Lung (tissue), 12 donors: ENCODE data around the gene ADIPOQ. TPM values are rescaled to one million over a fixed set of nuclear protein-coding genes. Genes with fewer than 3 reads are reported as not detected.
"Not testable (repeated sequence)": the region's sequence is repeated elsewhere in the genome, so short reads cannot be mapped to it uniquely, and the experiment has no call there.

Experiments
- ATAC-seq: fragments of 200-7000 bp; cut with Tn5 transposase; one replicate; pipeline ENCODE4 v1.9.1; 2020; ENCODE audit warnings: moderate number of reproducible peaks; ENCODE audit not compliant: insufficient read depth, low FRiP score
- DNase-seq, 3 donors: peaks; one replicate each; pipeline ENCODE4 v3.0.0-alpha.2; 2013 to 2017
- H3K27ac ChIP-seq, 2 donors: one replicate each; pipeline ENCODE4 v1.5.1; 2013; ENCODE audit warnings: mild to moderate bottlenecking in 2 of 2, moderate library complexity in 2 of 2, control low read depth in 1 of 2, inconsistent platforms in 1 of 2, low read depth in 1 of 2, low read length in 1 of 2
- H3K27me3 ChIP-seq, 3 donors: one replicate each; pipeline ENCODE4 v1.5.1; 2013; ENCODE audit warnings: low read length in 2 of 3; ENCODE audit not compliant: control insufficient read depth in 3 of 3, insufficient read depth in 3 of 3
- H3K36me3 ChIP-seq, 4 donors: one replicate each; pipeline ENCODE4 v1.5.1; 2013; ENCODE audit warnings: low read length in 4 of 4, mild to moderate bottlenecking in 1 of 4, moderate library complexity in 1 of 4; ENCODE audit not compliant: control insufficient read depth in 4 of 4, insufficient read depth in 4 of 4
- H3K4me1 ChIP-seq, 5 donors: one replicate each; pipeline ENCODE4 v1.5.1; 2013; ENCODE audit warnings: low read length in 5 of 5, mild to moderate bottlenecking in 2 of 5, moderate library complexity in 1 of 5; ENCODE audit not compliant: control insufficient read depth in 5 of 5, insufficient read depth in 5 of 5
- H3K4me3 ChIP-seq: one replicate; pipeline ENCODE4 v1.5.1; 2013; ENCODE audit warnings: mild to moderate bottlenecking, control low read depth, moderate library complexity
- H3K9ac ChIP-seq, 2 donors: one replicate each; pipeline ENCODE4 v1.5.1; 2013; ENCODE audit warnings: low read length in 2 of 2, control low read depth in 1 of 2; ENCODE audit not compliant: insufficient read depth in 1 of 2
- H3K9me3 ChIP-seq, 4 donors: one replicate each; pipeline ENCODE4 v1.5.1; 2013; ENCODE audit warnings: low read length in 3 of 4, mild to moderate bottlenecking in 1 of 4, moderate library complexity in 1 of 4; ENCODE audit not compliant: control insufficient read depth in 4 of 4, insufficient read depth in 3 of 4
- CTCF ChIP-seq: IDR thresholded peaks from 2 replicates; pipeline ENCODE4 v1.5.1; 2012; ENCODE audit warnings: mild to moderate bottlenecking; ENCODE audit errors: control extremely low read depth, extremely low read depth
- WGBS, 2 donors: extraction: QIAGEN DNeasy Blood & Tissue Kit; methylation state at CpG; one replicate each; pipeline ENCODE4 v1.1.7; 2013; 5-methylcytosine and 5-hydroxymethylcytosine counted together
- polyA plus RNA-seq, 2 donors: library from polyadenylated mRNA; stranded (reverse); fragments of 200-250 nt; gene quantifications; one replicate each; pipeline ENCODE4 v1.2.1, GENCODE V29; 2013
- total RNA-seq, 2 donors: library from RNA; depleted of rRNA in 1 of 2; stranded (reverse); fragments of >200 nt in 1 of 2; gene quantifications; one replicate each; pipeline ENCODE4 v1.2.1, GENCODE V29; 2014 to 2021
- donor health status: control.
- donor health status: control.
- donor health status: Bipolar disorder and iron deficiency.
- donor health status: healthy.
- donor health status: DM: yes; HTN: yes; CAD: no.

ADIPOQ gene
- total and polyA plus RNA-seq, 4 donors, result 0.01 to 0.09 TPM; not detected in 2

DNA sequence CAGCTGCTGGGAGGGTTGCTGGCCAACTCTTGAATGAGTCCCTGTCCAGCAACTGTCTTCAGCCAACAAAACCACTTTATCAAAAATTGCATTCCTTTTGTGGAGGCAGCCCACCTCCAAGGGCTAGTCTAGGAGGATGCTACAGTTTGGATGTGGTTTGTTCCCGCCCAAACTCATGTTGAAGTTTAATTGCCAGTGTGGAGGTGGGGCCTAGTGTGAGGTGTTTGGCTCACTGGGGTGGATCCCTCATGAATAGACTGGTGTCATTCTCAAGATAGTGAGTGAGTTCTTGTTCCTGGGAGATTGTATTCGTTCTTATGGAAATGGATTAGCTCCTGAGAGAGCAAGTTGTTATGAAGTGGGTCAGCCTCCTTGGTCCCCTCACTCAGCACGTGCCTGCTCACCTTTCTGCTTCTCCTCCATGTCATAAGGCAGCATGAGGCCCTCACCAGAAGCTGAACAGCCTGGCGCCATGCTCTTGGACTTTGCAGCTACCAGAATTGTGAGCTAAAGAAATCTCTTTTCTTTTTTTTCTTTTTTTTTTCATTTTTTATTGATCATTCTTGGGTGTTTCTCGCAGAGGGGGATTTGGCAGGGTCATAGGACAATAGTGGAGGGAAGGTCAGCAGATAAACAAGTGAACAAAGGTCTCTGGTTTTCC is 32.0 kb upstream of the ADIPOQ start:
- DNase-seq, result no peak
- H3K27me3 ChIP-seq, result peaks cover 0 to 7% (median 4%) of the 10 kb centered on the region in 3 donors
- no peak for TF ChIP-seq CTCF
- 90 to 96% methylated on average over 5 of the region's 5 CpGs for WGBS, 2 donors
- no peak overlapping the region for H3K27ac ChIP-seq
- no peak overlapping the region for H3K9ac ChIP-seq
- peaks cover 0 to 8% (median 3%) of the 10 kb centered on the region in 5 donors for H3K4me1 ChIP-seq
- no peak overlapping the region for H3K4me3 ChIP-seq
- no peaks in the 10 kb centered on the region for H3K9me3 ChIP-seq
- H3K36me3 ChIP-seq, result no peaks in the 10 kb centered on the region
- no peak for ATAC-seq

- DNase-seq, H3K4me3 ChIP-seq, H3K4me1 ChIP-seq, H3K36me3 ChIP-seq, H3K27me3 ChIP-seq, ATAC-seq, H3K9ac ChIP-seq, H3K9me3 ChIP-seq, H3K27ac ChIP-seq: not testable (repeated sequence)
- WGBS, 2 donors, result 89 to 90% methylated on average over 17 to 20 of the region's 29 CpGs
Measured at GRCh38 chr3:186811313-186811712, 31.2 kb upstream of the ADIPOQ start.

GRCh38 chr3:186814100-186814499 is 28.4 kb upstream of the ADIPOQ start:
- DNase-seq (no peak), ATAC-seq (no peak)
- no peak overlapping the region for H3K27ac ChIP-seq
- 84 to 89% methylated on average over 4 of the region's 4 CpGs for WGBS, 2 donors
- H3K4me1 ChIP-seq, result no peaks in the 10 kb centered on the region
- peaks cover 0 to 17% (median 13%) of the 10 kb centered on the region in 3 donors for H3K27me3 ChIP-seq
- H3K9me3 ChIP-seq, result no peaks in the 10 kb centered on the region
- no peak overlapping the region for H3K4me3 ChIP-seq
- TF ChIP-seq CTCF, result no peak
- no peak overlapping the region for H3K9ac ChIP-seq
- H3K36me3 ChIP-seq, result no peaks in the 10 kb centered on the region

DNA sequence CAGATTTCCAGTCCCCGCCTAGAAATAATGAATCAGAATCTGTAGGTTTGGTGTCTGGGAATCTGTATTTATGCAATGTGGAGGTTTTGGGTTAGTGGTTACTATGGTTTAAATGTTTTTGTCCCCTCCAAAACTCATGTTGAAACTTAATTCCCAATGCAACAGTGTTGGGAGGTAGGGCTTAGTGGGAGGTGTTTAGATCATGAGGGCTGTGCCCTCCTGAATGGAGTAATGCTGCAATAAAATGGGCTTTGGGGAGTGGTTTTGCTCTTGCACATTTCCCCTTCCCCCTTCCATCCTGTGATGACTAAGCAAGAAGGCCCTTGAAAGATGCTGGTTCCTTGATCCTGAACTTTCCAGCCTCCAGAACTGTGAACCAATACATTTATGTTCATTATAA is 27.1 kb upstream of the ADIPOQ start:
- WGBS, 2 donors, result 65 to 76% methylated on average over 1 of the region's 1 CpG
- H3K9me3 ChIP-seq, result no peaks in the 10 kb centered on the region
- TF ChIP-seq CTCF, result no peak

More for the DNA sequence above, 27.1 kb upstream of the ADIPOQ start:
- DNase-seq (no peak), ATAC-seq (no peak)
- Histone ChIP-seq H3K4me3 (no peak overlapping the region), H3K27ac (no peak overlapping the region), H3K27me3 (peaks cover 0 to 17% (median 13%) of the 10 kb centered on the region in 3 donors), H3K9ac (no peak overlapping the region), H3K4me1 (no peaks in the 10 kb centered on the region), H3K36me3 (no peaks in the 10 kb centered on the region)
